GM19452 (cell line): ENCODE measurements around the gene PDE4D.

Experiments
- ATAC-seq: cut with Tn5 transposase; IDR thresholded peaks from one replicate; pipeline ENCODE4 v1.9.1; 2021; ENCODE audit not compliant: unreplicated experiment

The PDE4D gene

GRCh38 chr5:59132131-59132530, 761.4 kb downstream of the PDE4D start:
- ATAC-seq: no peak

GRCh38 chr5:59130431-59130830, 763.1 kb downstream of the PDE4D start:
- no peak for ATAC-seq

- ATAC-seq: no peak
These were observed 764.8 kb downstream of the PDE4D start for GRCh38 chr5:59128646-59129290.

GRCh38 chr5:59126708-59127573, 766.6 kb downstream of the PDE4D start:
- ATAC-seq: no peak

GRCh38 chr5:59126016-59126707, 767.4 kb downstream of the PDE4D start:
- no peak for ATAC-seq

- no peak for ATAC-seq
These were observed 768.2 kb downstream of the PDE4D start for GRCh38 chr5:59125011-59125961.

GRCh38 chr5:59123595-59124561, 769.6 kb downstream of the PDE4D start:
- ATAC-seq: no peak

- ATAC-seq: no peak
These were observed 774.0 kb downstream of the PDE4D start for GRCh38 chr5:59119480-59119879.

- ATAC-seq: no peak
These were observed 776.2 kb downstream of the PDE4D start for GRCh38 chr5:59117320-59117719.

- no peak for ATAC-seq
These were observed 777.2 kb downstream of the PDE4D start for GRCh38 chr5:59116231-59116865.

- ATAC-seq: no peak
These were observed 778.2 kb downstream of the PDE4D start for GRCh38 chr5:59115345-59115744.

GRCh38 chr5:59109383-59109782, 784.1 kb downstream of the PDE4D start:
- ATAC-seq: no peak

- no peak for ATAC-seq
These were observed 785.8 kb downstream of the PDE4D start for GRCh38 chr5:59107692-59108091.

- no peak for ATAC-seq
These were observed 789.0 kb downstream of the PDE4D start for GRCh38 chr5:59104400-59105127.

- no peak for ATAC-seq
These were observed 790.2 kb downstream of the PDE4D start for GRCh38 chr5:59103303-59103702.

GRCh38 chr5:59102437-59102836, 791.1 kb downstream of the PDE4D start:
- no peak for ATAC-seq

- no peak for ATAC-seq
These were observed 792.7 kb downstream of the PDE4D start for GRCh38 chr5:59100875-59101274.

GRCh38 chr5:59099995-59100345, 793.6 kb downstream of the PDE4D start:
- no peak for ATAC-seq
